A549 (cell line): Measurements from ENCODE around the gene CEMP1.

Source experiments
- CTCF ChIP-seq: fragments of >200 bp; sonication (Bioruptor Twin); formaldehyde crosslinking; IDR thresholded peaks from 3 replicates; pipeline ENCODE4 v1.5.1; 2016
- EP300 ChIP-seq, 2 experiments: fragments of >200 bp; sonication (Bioruptor Twin); formaldehyde crosslinking; IDR thresholded peaks; 2 replicates in 1 of 2; 3 replicates in 1 of 2; pipeline ENCODE4 v1.6.1; 2016 to 2017
- HOXB5 ChIP-seq: fragments of 250-450 bp; sonication (Bioruptor Pico); IDR thresholded peaks from 2 replicates; pipeline ENCODE4 v1.5.0; 2020; ENCODE audit warnings: mild to moderate bottlenecking, moderate library complexity
- PBX3 ChIP-seq: IDR thresholded peaks from 2 replicates; pipeline ENCODE4 v1.6.1; 2012

DNA sequence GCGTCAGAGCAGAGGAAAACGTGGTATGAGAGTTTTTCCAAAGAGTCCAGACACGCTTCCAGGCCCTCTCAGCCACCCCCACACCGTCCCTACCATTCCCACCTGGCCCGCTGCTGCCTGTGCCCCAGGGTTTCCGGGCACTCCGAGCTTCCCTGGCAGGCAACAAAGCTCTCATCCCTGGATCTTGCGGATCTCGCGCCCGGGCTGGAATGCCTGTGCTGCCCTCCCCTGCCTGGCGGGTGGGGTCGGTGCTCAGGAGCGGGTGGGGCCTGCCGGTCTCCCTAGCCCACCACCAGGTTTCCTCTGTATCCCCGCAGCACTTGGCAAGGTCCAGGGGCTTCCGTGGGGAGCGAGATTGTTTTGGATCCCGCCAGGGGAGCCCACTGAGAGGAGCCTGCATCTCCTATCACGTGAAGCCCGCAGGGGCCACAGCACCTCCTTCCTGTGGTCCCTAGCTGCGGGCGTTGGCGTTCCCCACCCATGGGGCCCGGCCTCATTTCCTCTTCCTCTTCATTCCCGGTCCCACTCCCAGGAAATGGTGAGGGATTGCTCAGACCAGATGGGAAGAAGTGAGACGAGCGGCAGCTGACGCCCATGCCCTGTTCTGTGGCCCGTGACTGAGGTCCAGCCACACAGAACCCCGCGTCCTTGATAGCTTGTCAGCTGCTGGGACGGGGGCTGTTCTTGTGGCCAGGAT lies 45.2 kb downstream of the CEMP1 start:
- TF ChIP-seq EP300 (IDR thresholded peaks at IDR 0.05): no peak
- no peak for TF ChIP-seq CTCF
- no peak for TF ChIP-seq HOXB5
- TF ChIP-seq PBX3: no peak
